Heart left ventricle (tissue), 16 donors: Measurements from ENCODE around the gene RASSF1. TPM values are rescaled to one million over a fixed set of nuclear protein-coding genes. Genes with fewer than 3 reads are reported as not detected.

Experiments
- ATAC-seq, 4 donors: fragments of 200-7000 bp; cut with Tn5 transposase; one replicate each; pipeline ENCODE4 v1.9.1; 2020 to 2022; ENCODE audit warnings: moderate library complexity in 4 of 4, mild to moderate bottlenecking in 3 of 4, moderate number of reproducible peaks in 1 of 4
- DNase-seq, 5 donors: peaks; one replicate each; pipeline ENCODE4 v3.0.0-alpha.2; 2020
- H3K27ac ChIP-seq, 12 donors: fragments of 200-600 bp; sonication (generic) in 4 of 12; one replicate each; pipeline versions ENCODE4 v1.5.0 to v1.8.0; 2016 to 2022; ENCODE audit warnings: mild to moderate bottlenecking in 2 of 12
- H3K27me3 ChIP-seq, 9 donors: fragments of 200-600 bp; sonication (generic) in 2 of 9; one replicate each; pipeline versions ENCODE4 v1.5.1 to v1.8.0; 2016 to 2022; ENCODE audit warnings: mild to moderate bottlenecking in 3 of 9
- H3K36me3 ChIP-seq, 9 donors: fragments of 200-600 bp; sonication (generic) in 2 of 9; one replicate each; pipeline versions ENCODE4 v1.5.0 to v1.8.0; 2018 to 2022; ENCODE audit warnings: mild to moderate bottlenecking in 2 of 9
- H3K4me1 ChIP-seq, 12 donors: fragments of 200-600 bp; sonication (generic) in 4 of 12; one replicate each; pipeline versions ENCODE4 v1.5.0 to v1.8.0; 2016 to 2022; ENCODE audit warnings: mild to moderate bottlenecking in 3 of 12
- H3K4me3 ChIP-seq, 12 donors: fragments of 200-600 bp; sonication (generic) in 4 of 12; one replicate each; pipeline versions ENCODE4 v1.5.0 to v1.8.0; 2017 to 2022; ENCODE audit warnings: mild to moderate bottlenecking in 9 of 12, moderate library complexity in 4 of 12
- H3K9me3 ChIP-seq, 12 donors: fragments of 200-600 bp; sonication (generic) in 4 of 12; one replicate each; pipeline versions ENCODE4 v1.5.0 to v1.8.0; 2016 to 2022; ENCODE audit warnings: mild to moderate bottlenecking in 1 of 12
- CTCF ChIP-seq, 12 donors: fragments of 200-600 bp; sonication (generic) in 4 of 12; IDR thresholded peaks; one replicate each; pipeline versions ENCODE4 v1.5.0 to v1.8.0; 2018 to 2022; ENCODE audit warnings: antibody characterized with exemption in 12 of 12, mild to moderate bottlenecking in 5 of 12
- POLR2A ChIP-seq, 2 donors: fragments of 450-650 bp; IDR thresholded peaks; one replicate each; pipeline ENCODE4 v1.6.1; 2017; ENCODE audit warnings: antibody characterized with exemption in 2 of 2, mild to moderate bottlenecking in 2 of 2, moderate library complexity in 2 of 2
- WGBS, 4 donors: extraction: QIAGEN DNeasy Blood & Tissue Kit in 2 of 4; methylation state at CpG; one replicate each; pipeline versions ENCODE4 v1.1.5 to v1.1.7; 2013 to 2018; 5-methylcytosine and 5-hydroxymethylcytosine counted together
- intact Hi-C, 10 donors: fragments of 100-400 bp; cut with DNase I; formaldehyde crosslinking; loops; one replicate each; pipeline versions ENCODE4 v1.11.1 to v1.14.2; 2022
- polyA plus RNA-seq, 2 donors: library from polyadenylated mRNA; stranded (reverse); fragments of 200-250 nt; gene quantifications; one replicate each; pipeline ENCODE4 v1.2.3, GENCODE V29; 2013
- total RNA-seq, 9 donors: library from RNA; depleted of rRNA in 2 of 9; stranded (reverse); fragments of >200 nt in 2 of 9; fragmentation: NEBNext Ultra II Directional in 3 of 9; extraction: Animal tissue kit (Norgen Biotek cat#: 25700) in 3 of 9; gene quantifications; one replicate each; pipeline versions ENCODE4 v1.1.0 to v1.2.4, GENCODE V29; 2016 to 2023
- donor health status: ischemic (EF 13 %, LVEDD 7.1; RV severe dilation, severe dysfunction).
- donor health status: healthy with polysubstance abuse.
- donor health status: DM: no; HTN: yes; CAD: no.
- donor health status: DM: no; HTN: no; CAD: no.
- donor health status: ischemic (EF 25% LVEDD 6.9; RV normal size, moderate dysfunction).
- donor health status: ischemic (EF 25% LVEDD 5.7; RV mildly dilated, moderate dysfunction).
- donor health status: healthy.
- donor health status: DM: yes; HTN: yes; CAD: no.
- donor health status: ischemic (EF 35%, LVEDD 5.7; RV mildly dilated, moderate dysfunction).
- donor health status: nonischemic (EF 11% LVEDD 7.7; RV severe dilation, severe dysfunction).
- donor health status: DM: yes; HTN: yes; CAD: no.
- donor health status: PGD.
- donor health status: ischemic (EF 29% LVEDD 5.4; RV normal size, mild dysfunction).
- donor health status: nonischemic (EF 23%, LVEDD 6.1; RV moderate dilation, normal function).

RASSF1 gene
- total and polyA plus RNA-seq, 11 donors = 7.9 to 58.6 (median 14.2) TPM

GRCh38 chr3:50327943-50328691 lies 12.5 kb downstream of the RASSF1 start, which contains the start of gene TUSC2:
Gene TUSC2 (minus strand): TSS chr3:50328223. CDS start chr3:50328099, 124 bp downstream.
- DNase-seq = peak; percentile 96 to 99 (median 98)
- TF ChIP-seq CTCF (IDR thresholded peaks at IDR 0.05) = peak in 1 of 12 donors; percentile 11
- TF ChIP-seq POLR2A (IDR thresholded peaks at IDR 0.05) = peak; percentile 28 to 82
- H3K9me3 ChIP-seq = no peaks in the 10 kb centered on the region
- peak within 1 kb of the TSS; percentile 69 to 100 (median 90) for H3K4me3 ChIP-seq
- no peaks in the 10 kb centered on the region for H3K27me3 ChIP-seq
- peaks cover 0 to 57% (median 51%) of the 10 kb centered on the region in 9 donors for H3K36me3 ChIP-seq
- peak within 1 kb of the TSS; percentile 59 to 93 (median 84) for H3K27ac ChIP-seq
- intact Hi-C loops = loop anchor here in 4 of 10 donors (5.0 to 10.0 kb wide), 3 partner anchors 36 to 73 kb away; partner anchors contain the start of genes LSMEM2 (in 2 of the 4) and IFRD2 (in 1 of the 4)
- peaks cover 5 to 58% (median 40%) of the 10 kb centered on the region in 12 donors for H3K4me1 ChIP-seq
- peak; percentile 67 to 86 (median 84) for ATAC-seq
- WGBS, 4 donors = 3 to 6% (median 3%) methylated on average over 33 to 55 of the region's 55 CpGs

- H3K36me3 ChIP-seq = peaks cover 0 to 50% (median 44%) of the 10 kb centered on the region in 9 donors
- H3K27me3 ChIP-seq = no peaks in the 10 kb centered on the region
- TF ChIP-seq POLR2A (IDR thresholded peaks at IDR 0.05) (no peak), CTCF (IDR thresholded peaks at IDR 0.05) (no peak)
- 60 to 70% (median 67%) methylated on average over 4 of the region's 4 CpGs for WGBS, 4 donors
- intact Hi-C loops = loop anchor here in 4 of 10 donors (5.0 to 10.0 kb wide), 3 partner anchors 35 to 72 kb away; partner anchors contain the start of genes LSMEM2 (in 2 of the 4) and IFRD2 (in 1 of the 4)
- H3K4me1 ChIP-seq = peaks cover 5 to 58% (median 38%) of the 10 kb centered on the region in 12 donors
- H3K9me3 ChIP-seq = no peaks in the 10 kb centered on the region
- ATAC-seq (no peak), DNase-seq (peak in 2 of 5 donors; percentile 5 to 20)
- peak overlapping the region in 11 of 12 donors; percentile 69 to 100 (median 88) for H3K4me3 ChIP-seq
- peak overlapping the region in 9 of 12 donors; percentile 81 to 93 (median 89) for H3K27ac ChIP-seq
Observed at GRCh38 chr3:50327129-50327528, 13.5 kb downstream of the RASSF1 start.

- no peak overlapping the region for H3K4me3 ChIP-seq
- WGBS, 4 donors = 86 to 93% (median 91%) methylated on average over 8 of the region's 8 CpGs
- no peak for ATAC-seq
- H3K4me1 ChIP-seq = peaks cover 5 to 61% (median 41%) of the 10 kb centered on the region in 12 donors
- peaks cover 0 to 40% (median 34%) of the 10 kb centered on the region in 9 donors for H3K36me3 ChIP-seq
- DNase-seq = no peak
- TF ChIP-seq POLR2A (IDR thresholded peaks at IDR 0.05) = no peak
- no peak for TF ChIP-seq CTCF (IDR thresholded peaks at IDR 0.05)
- intact Hi-C loops = loop anchor here in 4 of 10 donors (5.0 to 10.0 kb wide), 3 partner anchors 34 to 71 kb away; partner anchors contain the start of genes LSMEM2 (in 2 of the 4) and IFRD2 (in 1 of the 4)
- peak overlapping the region in 2 of 12 donors; percentile 99 for H3K27ac ChIP-seq
- H3K27me3 ChIP-seq = no peaks in the 10 kb centered on the region
- no peaks in the 10 kb centered on the region for H3K9me3 ChIP-seq
Observed at GRCh38 chr3:50326182-50326541, 14.5 kb downstream of the RASSF1 start.
